KMS-11 (cell line): ENCODE results near the gene ZCCHC18.

Source experiments
- H2AFZ ChIP-seq: fragments of 200-600 bp; sonication (generic); 2 replicates; pipeline ENCODE4 v1.6.1; 2016; ENCODE audit warnings: antibody characterized with exemption, mixed run types, low read depth
- H3K27ac ChIP-seq: fragments of 200-600 bp; sonication (generic); 2 replicates; pipeline ENCODE4 v1.6.1; 2016; ENCODE audit warnings: mild to moderate bottlenecking, mixed run types
- H3K27me3 ChIP-seq: fragments of 200-600 bp; sonication (generic); 2 replicates; pipeline ENCODE4 v1.6.1; 2017; ENCODE audit warnings: mild to moderate bottlenecking, low read depth, mixed run types, moderate library complexity; ENCODE audit not compliant: insufficient read depth
- H3K36me3 ChIP-seq: fragments of 200-600 bp; sonication (generic); 2 replicates; pipeline ENCODE4 v1.6.1; 2017; ENCODE audit warnings: mild to moderate bottlenecking, mixed run types; ENCODE audit not compliant: insufficient read depth
- H3K4me1 ChIP-seq: fragments of 200-600 bp; sonication (generic); 2 replicates; pipeline ENCODE4 v1.6.1; 2016; ENCODE audit warnings: mild to moderate bottlenecking, low read depth, mixed run types; ENCODE audit not compliant: poor library complexity, severe bottlenecking
- H3K4me2 ChIP-seq: fragments of 200-600 bp; sonication (generic); 2 replicates; pipeline ENCODE4 v1.7.0; 2016; ENCODE audit warnings: mild to moderate bottlenecking, mixed run types
- H3K4me3 ChIP-seq: fragments of 200-600 bp; sonication (generic); IDR thresholded peaks from 2 replicates; pipeline ENCODE4 v1.6.1; 2017; ENCODE audit warnings: low read depth, low read length, mixed read lengths; ENCODE audit not compliant: insufficient read depth
- H3K79me2 ChIP-seq: fragments of 200-600 bp; sonication (generic); 2 replicates; pipeline ENCODE4 v1.6.1; 2016; ENCODE audit warnings: low read depth, mixed run types; ENCODE audit not compliant: insufficient read depth
- H3K9ac ChIP-seq: fragments of 200-600 bp; sonication (generic); 2 replicates; pipeline ENCODE4 v1.6.1; 2016; ENCODE audit warnings: mild to moderate bottlenecking, mixed run types
- H4K20me1 ChIP-seq: fragments of 200-600 bp; sonication (generic); 2 replicates; pipeline ENCODE4 v1.6.1; 2016; ENCODE audit warnings: mild to moderate bottlenecking, mixed run types; ENCODE audit not compliant: insufficient read depth
- TF ChIP-seq, protein P1 (sequence below): fragments of 200-600 bp; sonication (generic); conservative IDR thresholded peaks from 2 replicates; pipeline ENCODE4 v1.6.1; 2017; ENCODE audit warnings: low read depth, mild to moderate bottlenecking, antibody characterized with exemption, low read length, moderate library complexity, mixed read lengths

Gene ZCCHC18

DNA sequence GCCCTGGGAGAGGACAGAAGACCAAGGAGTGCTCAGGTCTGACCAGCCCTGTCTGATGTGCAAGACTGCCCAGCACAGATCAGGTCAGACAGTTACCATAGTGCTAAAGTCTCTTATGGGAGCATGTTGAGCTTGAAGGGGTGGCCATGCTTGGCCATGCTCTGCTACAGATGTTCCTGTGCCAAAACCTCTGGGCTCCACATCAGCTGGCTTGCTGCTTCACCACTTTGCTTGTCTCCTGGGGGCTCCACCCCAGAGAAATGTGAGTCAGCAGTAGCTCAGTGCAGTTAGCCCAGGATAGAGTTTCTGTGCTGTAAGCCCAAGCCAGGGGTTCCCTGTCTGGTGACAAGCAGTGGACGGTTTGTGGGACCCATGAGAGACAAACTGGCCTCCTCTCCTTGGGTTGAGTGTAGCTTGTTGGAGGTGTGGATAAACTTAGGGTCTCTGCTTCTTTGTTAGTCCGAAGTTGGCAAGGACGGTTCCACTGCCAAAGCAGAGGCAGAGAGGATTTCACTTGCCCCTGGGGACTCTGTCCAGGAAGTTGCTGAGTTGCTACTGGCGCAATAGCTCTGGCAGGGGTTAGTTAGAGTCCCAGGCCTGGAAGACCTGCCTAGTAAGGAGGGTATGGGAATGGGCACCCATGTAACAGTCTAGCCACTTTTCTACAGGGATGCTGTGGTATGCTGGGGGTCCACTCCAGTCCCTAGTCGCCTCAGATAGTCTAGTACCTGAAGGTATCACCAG, 27.6 kb upstream of the ZCCHC18 start:
- H3K4me3 ChIP-seq: no peak overlapping the region

DNA sequence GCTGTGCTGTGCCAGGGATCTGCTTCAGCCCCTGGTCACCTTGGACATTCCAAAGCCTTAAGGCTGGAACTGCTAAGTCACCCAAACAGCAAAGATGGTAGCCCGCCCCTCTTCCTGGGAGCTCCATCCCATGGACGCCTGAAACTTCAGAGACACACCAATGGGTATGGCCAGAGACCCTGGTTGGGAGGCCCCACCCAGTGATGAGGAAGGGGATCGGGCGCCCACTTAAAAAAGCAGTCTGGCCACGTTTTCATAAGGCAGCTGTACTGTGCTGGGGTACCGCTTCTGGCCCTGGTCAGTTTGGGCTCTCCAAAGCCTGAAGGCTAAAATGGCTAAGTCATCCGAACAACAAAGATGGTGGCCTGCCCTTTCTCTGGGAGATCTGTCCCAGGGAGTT, 26.8 kb upstream of the ZCCHC18 start:
- H2AFZ ChIP-seq: no peak overlapping the region
- no peak overlapping the region for H3K27ac ChIP-seq
- no peaks in the 10 kb centered on the region for H4K20me1 ChIP-seq
- no peak overlapping the region for H3K4me3 ChIP-seq
- H3K36me3 ChIP-seq: no peaks in the 10 kb centered on the region
- H3K27me3 ChIP-seq: no peaks in the 10 kb centered on the region
- H3K4me1 ChIP-seq: no peaks in the 10 kb centered on the region
- TF ChIP-seq, protein P1, sequence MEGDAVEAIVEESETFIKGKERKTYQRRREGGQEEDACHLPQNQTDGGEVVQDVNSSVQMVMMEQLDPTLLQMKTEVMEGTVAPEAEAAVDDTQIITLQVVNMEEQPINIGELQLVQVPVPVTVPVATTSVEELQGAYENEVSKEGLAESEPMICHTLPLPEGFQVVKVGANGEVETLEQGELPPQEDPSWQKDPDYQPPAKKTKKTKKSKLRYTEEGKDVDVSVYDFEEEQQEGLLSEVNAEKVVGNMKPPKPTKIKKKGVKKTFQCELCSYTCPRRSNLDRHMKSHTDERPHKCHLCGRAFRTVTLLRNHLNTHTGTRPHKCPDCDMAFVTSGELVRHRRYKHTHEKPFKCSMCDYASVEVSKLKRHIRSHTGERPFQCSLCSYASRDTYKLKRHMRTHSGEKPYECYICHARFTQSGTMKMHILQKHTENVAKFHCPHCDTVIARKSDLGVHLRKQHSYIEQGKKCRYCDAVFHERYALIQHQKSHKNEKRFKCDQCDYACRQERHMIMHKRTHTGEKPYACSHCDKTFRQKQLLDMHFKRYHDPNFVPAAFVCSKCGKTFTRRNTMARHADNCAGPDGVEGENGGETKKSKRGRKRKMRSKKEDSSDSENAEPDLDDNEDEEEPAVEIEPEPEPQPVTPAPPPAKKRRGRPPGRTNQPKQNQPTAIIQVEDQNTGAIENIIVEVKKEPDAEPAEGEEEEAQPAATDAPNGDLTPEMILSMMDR: no peak
- no peaks in the 10 kb centered on the region for H3K79me2 ChIP-seq
- H3K9ac ChIP-seq: no peak overlapping the region
- H3K4me2 ChIP-seq: no peak overlapping the region

More for the DNA sequence above, 27.6 kb upstream of the ZCCHC18 start:
- Histone ChIP-seq H3K27me3 (no peaks in the 10 kb centered on the region), H3K9ac (no peak overlapping the region), H2AFZ (no peak overlapping the region), H3K79me2 (no peaks in the 10 kb centered on the region), H3K36me3 (no peaks in the 10 kb centered on the region), H3K4me2 (no peak overlapping the region), H3K27ac (no peak overlapping the region), H3K4me1 (no peaks in the 10 kb centered on the region), H4K20me1 (no peaks in the 10 kb centered on the region)
- TF ChIP-seq, protein P1: no peak

DNA sequence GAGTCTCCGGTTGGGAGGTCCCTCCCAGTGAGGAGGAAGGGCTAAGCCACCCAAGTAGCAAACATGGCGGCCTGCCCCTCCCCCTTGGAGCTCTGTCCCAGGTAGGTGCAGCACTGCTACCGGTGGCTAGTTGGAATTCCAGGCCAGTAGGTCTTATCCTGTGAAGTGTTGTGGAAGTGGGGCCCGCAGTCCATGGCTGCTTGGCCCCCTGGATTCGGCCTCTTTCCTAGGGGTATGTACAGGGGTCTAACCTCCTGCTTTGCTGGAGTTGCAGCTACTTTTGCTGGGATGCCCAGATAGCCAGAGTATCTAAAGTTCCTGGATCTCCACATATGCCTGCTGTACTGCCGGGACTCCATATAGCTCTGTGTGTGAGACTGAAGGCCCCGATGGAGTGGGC, 26.4 kb upstream of the ZCCHC18 start:
- Histone ChIP-seq H2AFZ (no peak overlapping the region), H3K4me1 (no peaks in the 10 kb centered on the region), H3K27me3 (no peaks in the 10 kb centered on the region), H3K36me3 (no peaks in the 10 kb centered on the region), H4K20me1 (no peaks in the 10 kb centered on the region), H3K4me2 (no peak overlapping the region), H3K9ac (no peak overlapping the region), H3K4me3 (no peak overlapping the region), H3K79me2 (no peaks in the 10 kb centered on the region), H3K27ac (no peak overlapping the region)
- TF ChIP-seq, protein P1: no peak

DNA sequence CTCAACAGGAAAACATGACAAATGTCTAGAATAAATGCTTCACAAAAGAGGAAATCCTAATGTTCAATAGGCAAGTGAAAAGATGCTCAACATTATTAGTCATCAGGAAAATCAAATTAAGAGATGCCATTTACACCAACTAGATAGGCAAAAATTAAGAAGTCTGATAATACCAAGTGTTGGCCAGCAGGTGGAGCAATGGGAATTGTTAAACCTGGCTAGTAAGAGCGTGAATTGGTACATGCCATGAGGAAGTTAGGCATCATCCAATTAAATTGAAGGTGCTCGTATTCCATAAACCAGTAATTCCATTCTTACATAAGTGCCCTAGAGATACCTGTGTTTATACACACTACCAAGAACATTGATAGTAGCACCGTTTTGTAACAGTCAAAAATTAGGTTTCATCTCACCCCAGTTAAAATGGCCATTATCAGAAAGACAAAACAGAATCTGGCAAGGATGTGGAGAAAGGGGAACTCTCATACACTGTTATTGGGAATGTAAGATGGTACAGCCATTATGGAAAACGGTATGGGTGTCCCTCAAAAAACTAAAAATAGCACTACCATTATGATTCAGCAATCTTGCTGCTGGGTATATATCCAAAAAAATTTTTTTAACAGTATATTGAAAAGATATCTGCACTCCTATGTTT, 14.0 kb upstream of the ZCCHC18 start:
- Histone ChIP-seq H3K4me3 (no peak overlapping the region), H3K4me1 (peaks cover 5% of the 10 kb centered on the region), H3K27ac (no peak overlapping the region), H3K36me3 (no peaks in the 10 kb centered on the region), H4K20me1 (no peaks in the 10 kb centered on the region), H2AFZ (no peak overlapping the region), H3K79me2 (no peaks in the 10 kb centered on the region), H3K4me2 (no peak overlapping the region), H3K9ac (no peak overlapping the region), H3K27me3 (no peaks in the 10 kb centered on the region)
- TF ChIP-seq, protein P1: peak; percentile 59
